ENCODE results near the gene MIGA1.

DNA sequence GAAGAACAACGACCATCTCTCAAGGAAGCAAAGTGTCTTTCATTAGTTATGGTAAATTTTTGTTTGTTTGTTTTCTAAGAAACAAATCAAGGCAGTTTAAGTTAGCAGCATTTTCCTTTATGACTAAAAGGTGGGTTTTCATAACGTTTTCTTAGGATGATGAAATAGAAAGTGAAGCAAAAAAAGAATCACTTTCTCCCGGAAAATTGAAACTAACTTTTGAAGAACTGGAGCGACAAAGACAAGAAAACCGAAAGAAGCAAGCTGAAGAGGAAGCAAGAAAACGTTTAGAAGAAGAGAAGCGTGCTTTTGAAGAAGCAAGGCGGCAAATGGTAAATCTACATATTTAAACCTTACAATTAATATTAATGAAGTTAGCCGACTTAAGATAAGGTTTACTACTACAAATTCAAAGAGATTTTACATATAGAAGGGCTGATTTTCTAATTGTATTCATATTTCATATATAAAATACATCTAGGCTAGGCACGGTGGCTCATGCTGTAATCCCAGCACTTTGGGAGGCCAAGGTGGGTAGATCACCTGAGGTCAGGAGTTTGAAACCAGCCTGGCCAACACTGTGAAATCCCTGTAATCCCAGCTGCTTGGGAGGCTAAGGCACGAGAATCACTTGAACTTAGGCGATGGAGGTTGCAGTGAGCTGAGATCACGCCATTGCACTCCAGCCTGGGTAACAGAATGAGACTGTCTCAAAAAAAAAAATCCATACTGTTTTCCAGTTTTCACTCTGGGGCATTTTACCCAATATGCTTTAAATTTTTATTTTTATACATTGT is 147.3 kb downstream of the MIGA1 start:
- TF ChIP-seq CTCF (IDR thresholded peaks at IDR 0.05; ENCODE audit: low read depth, low read length) (no peak), EZH2phosphoT487 (IDR thresholded peaks at IDR 0.05; ENCODE audit: low read depth) (no peak)

Measured in OCI-LY3 (cell line).